RWPE1 (cell line): ENCODE measurements around the gene GSE1.

Source experiments
- CTCF ChIA-PET: fragments of 350-600 bp; sonication (Branson Sonifier 250); formaldehyde crosslinking; extraction: SDS; loops from one replicate; lab custom pipeline; 2021; lab: Yijun Ruan, JAX
- POLR2A ChIA-PET: fragments of 400-600 bp; formaldehyde crosslinking; extraction: SDS; loops from one replicate; lab custom pipeline; 2020; ENCODE audit warnings: antibody characterized with exemption; ENCODE audit not compliant: low non-redundant PET; lab: Yijun Ruan, JAX
- DNase-seq: peaks from one replicate; pipeline ENCODE4 v3.0.0; 2012; ENCODE audit warnings: low spot score
- H3K27ac ChIP-seq: fragments of 450-650 bp; 2 replicates; pipeline ENCODE4 v1.5.1; 2017
- CTCF ChIP-seq: fragments of 450-650 bp; conservative IDR thresholded peaks from 2 replicates; pipeline ENCODE4 v1.5.1; 2017; ENCODE audit warnings: low read depth, mild to moderate bottlenecking

Gene GSE1

GRCh38 chr16:85620374-85620773 is 7.3 kb downstream of the GSE1 start:
- no peak for TF ChIP-seq CTCF
- ChIA-PET POLR2A (no interaction called here), CTCF (interaction anchor here (0.7 kb wide), 1 partner anchor 287 kb away, joined by 3 read pairs; no protein-coding TSS in a partner anchor)
- no peak for DNase-seq
- no peak overlapping the region for H3K27ac ChIP-seq

GRCh38 chr16:85621698-85622428 is 8.7 kb downstream of the GSE1 start:
- ChIA-PET POLR2A (no interaction called here), CTCF (interaction anchor here (0.6 to 0.7 kb wide), 2 partner anchors 18 to 1474 kb away, joined by 3 to 4 read pairs; no protein-coding TSS in a partner anchor)
- no peak for TF ChIP-seq CTCF
- no peak for DNase-seq
- no peak overlapping the region for H3K27ac ChIP-seq

- CTCF ChIA-PET = no interaction called here
These were observed 9.6 kb downstream of the GSE1 start for GRCh38 chr16:85622683-85623082.

GRCh38 chr16:85623250-85623649 is 10.1 kb downstream of the GSE1 start:
- ChIA-PET CTCF (no interaction called here), POLR2A (no interaction called here)
- no peak for DNase-seq
- TF ChIP-seq CTCF = no peak
- H3K27ac ChIP-seq = no peak overlapping the region

More at GRCh38 chr16:85622683-85623082, 9.6 kb downstream of the GSE1 start:
- no peak for DNase-seq
- POLR2A ChIA-PET = no interaction called here
- TF ChIP-seq CTCF = no peak
- H3K27ac ChIP-seq = no peak overlapping the region

- no peak for TF ChIP-seq CTCF
- POLR2A ChIA-PET = no interaction called here
- no peak for DNase-seq
- no peak overlapping the region for H3K27ac ChIP-seq
- CTCF ChIA-PET = interaction anchor here (0.6 to 1.3 kb wide), 2 partner anchors 9 to 29 kb away, joined by 4 to 5 read pairs; no protein-coding TSS in a partner anchor
These were observed 11.0 kb downstream of the GSE1 start for GRCh38 chr16:85623997-85624601.

- H3K27ac ChIP-seq = no peak overlapping the region
- ChIA-PET CTCF (interaction anchor here (0.6 to 1.3 kb wide), 2 partner anchors 9 to 28 kb away, joined by 4 to 5 read pairs; no protein-coding TSS in a partner anchor), POLR2A (no interaction called here)
- no peak for TF ChIP-seq CTCF
- no peak for DNase-seq
These were observed 11.5 kb downstream of the GSE1 start for GRCh38 chr16:85624646-85625045.
